GM21360 (cell line): ENCODE data around the gene LGALS9.
"Not testable (repeated sequence)": the region's sequence is repeated elsewhere in the genome, so short reads cannot be mapped to it uniquely, and the experiment has no call there.

Source experiments
- ATAC-seq: cut with Tn5 transposase; IDR thresholded peaks from one replicate; pipeline ENCODE4 v1.9.1; 2021; ENCODE audit warnings: mild to moderate bottlenecking, moderate library complexity; ENCODE audit not compliant: unreplicated experiment

The LGALS9 gene

DNA sequence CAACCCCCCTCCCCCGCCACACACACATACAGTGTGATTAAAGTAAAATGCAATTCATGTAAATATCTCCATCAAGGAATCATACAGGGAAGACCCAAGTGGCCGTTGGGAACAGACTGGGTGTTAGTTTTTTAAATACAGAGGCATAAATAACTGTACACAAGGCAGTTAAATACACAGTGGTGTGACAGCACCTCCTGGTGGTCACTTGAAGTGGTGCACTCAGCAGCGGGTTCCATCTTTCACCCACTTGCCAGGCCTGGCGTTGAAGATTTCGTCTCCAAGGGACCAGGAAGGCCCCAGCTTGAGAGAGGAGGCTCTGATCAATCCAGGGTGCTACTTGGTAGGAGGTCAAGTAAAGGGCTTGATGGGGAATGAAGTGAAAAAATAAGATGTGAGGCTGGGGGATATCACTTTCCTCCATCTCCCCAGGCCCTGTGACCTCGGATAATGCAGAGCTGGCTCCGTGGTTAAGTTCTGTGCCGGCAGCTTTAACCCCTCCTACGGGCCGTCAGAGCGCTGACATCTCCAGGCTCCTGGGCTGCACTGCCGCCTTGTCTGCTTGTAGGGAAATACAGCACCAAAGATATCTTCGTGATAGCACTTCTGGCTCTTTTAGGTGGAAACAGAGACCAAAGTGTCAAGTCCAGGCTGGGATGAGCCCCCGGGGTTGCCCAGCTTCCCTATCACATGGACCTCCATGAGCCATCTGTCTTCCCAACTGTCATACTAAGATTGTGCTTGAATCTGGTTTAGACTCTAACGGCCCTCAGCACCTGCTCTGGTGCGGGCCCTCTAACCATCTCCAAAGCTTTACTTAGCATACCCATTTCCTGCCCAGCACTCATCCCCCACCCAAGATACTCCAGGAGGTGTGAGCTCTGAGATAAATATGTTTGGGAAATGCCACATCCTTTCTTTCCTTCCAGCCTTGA lies 20.7 kb downstream of the LGALS9 start:
- no peak for ATAC-seq

DNA sequence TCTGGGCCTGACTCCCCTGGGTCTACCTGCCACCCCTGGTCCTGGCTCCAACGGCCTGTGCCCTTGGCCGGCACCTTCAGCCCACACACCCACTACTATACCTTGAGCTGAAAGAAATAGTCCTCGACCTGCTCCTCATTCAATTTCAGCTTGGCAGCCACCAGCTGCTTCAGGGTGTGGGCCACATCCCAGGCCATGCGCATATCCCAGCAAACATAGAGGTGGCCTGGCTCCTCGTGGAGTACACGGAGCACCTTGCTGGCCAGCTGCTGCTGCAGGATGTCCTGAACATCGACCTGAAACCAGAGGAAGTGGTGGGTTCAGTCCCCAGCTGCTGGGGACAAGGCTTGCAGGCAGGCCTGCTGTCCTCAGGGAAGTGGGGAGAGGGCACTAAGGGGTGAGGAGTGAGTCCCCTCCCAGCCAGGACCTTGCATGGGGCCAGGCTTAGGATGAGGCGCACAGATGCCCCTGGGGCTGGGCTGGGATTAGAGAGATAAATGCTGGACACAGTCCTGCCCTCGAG lies 22.5 kb downstream of the LGALS9 start:
- not testable (repeated sequence) for ATAC-seq

DNA sequence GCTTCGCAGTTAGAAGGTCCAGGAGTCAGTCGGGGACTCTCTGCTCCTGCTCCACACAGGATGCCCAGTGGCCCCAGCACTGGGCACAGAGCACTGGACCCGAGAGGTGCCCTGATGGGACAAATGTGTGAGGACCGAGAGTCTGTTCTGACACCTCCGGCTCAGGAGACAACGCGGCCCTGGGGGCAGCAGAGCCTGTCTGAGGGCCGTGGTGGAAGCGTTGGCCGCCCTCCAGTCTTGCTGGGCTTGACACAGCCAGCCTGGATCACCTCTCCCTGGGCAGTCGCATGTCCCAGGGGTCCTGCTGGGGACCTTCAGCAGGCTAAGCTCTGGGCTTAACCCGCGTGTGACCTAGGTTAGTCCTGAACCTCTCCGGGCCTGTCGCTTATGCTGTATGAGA lies 23.1 kb downstream of the LGALS9 start:
- no peak for ATAC-seq

DNA sequence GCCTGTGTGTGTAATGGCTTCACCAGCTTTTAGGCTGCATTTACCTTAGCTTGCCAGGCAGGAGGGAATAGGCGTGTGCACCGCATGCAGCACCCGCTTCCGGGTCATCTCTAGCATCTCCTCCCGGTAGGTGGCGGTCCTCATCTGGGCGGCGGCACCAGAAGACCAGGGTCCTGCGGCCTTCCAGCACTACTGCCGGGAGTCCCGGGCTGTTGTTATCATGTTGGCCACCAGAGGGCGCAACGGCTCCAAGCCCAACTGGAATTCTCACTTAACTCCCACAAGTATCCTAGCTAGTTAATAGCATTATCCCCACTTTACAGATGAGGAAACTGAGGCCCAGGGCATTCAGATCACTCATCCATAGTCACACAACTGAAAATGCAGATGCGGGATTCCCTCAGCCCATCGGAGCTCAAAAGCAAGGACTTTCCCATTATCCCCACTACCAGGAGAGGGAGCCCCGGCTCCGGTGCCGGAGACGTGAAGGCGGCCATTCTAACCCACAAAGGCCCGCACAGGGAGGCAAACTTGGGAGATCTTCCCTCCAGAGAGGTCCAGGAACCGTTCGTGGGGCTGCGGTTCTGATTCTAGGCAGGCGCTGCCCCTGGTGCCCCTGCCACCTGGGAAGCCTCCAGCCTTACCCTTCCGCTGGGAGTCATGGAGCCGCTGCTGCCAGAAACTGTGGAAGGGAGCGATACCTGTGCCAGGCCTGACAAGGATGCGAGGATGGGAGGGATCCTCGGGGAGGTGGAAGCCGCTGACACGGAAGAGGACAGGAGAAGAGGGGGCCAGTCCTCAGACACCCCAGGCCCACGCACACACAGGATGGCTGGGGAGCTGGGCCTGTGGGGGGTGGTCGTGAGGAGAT lies 23.9 kb downstream of the LGALS9 start:
- peak; percentile 71 for ATAC-seq

- not testable (repeated sequence) for ATAC-seq
These were observed 24.6 kb downstream of the LGALS9 start for GRCh38 chr17:27655525-27656111.

- ATAC-seq: not testable (repeated sequence)
These were observed 25.6 kb downstream of the LGALS9 start for GRCh38 chr17:27656620-27657019.

- ATAC-seq: no peak
These were observed 26.6 kb downstream of the LGALS9 start for GRCh38 chr17:27657620-27658019.

DNA sequence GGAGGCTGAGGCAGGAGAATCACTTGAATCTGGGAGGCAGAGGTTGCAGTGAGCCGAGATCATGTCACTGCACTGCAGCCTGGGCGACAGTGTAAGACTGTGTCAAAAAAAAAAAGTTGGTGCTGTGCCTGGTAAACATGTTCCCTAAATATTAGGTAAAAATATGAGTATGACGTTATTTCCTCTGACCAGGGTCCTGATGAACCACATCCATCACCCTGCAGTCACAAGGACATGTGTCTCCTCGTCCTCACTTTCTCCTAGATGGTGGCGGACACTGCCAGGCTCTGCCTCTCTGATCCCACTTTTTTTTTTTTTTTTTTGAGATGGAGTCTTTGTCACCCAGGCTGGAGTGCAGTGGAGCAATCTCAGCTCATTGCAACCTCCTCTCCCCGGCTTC lies 28.7 kb downstream of the LGALS9 start:
- ATAC-seq: no peak

DNA sequence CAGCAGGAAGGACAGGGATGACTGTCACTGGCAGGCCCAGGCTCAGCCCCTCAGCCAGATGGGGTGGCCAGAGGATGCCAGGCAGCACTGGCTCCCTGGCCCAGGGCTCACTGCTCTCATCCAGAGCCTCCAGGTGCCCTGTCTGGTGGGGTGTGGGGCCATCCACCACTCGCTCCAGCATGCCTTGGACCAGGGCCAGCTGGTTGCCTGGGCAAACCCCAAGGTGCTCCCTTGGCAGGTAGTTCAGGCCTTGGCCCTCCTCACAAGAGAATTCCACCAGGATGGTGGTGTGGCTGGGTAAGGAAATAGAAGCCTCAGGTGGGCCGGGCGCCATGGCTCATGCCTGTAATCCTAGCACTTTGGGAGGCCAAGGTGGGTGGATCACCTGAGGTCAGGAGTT lies 29.4 kb downstream of the LGALS9 start:
- no peak for ATAC-seq

- no peak for ATAC-seq
These were observed 33.1 kb downstream of the LGALS9 start for GRCh38 chr17:27663936-27664605.

DNA sequence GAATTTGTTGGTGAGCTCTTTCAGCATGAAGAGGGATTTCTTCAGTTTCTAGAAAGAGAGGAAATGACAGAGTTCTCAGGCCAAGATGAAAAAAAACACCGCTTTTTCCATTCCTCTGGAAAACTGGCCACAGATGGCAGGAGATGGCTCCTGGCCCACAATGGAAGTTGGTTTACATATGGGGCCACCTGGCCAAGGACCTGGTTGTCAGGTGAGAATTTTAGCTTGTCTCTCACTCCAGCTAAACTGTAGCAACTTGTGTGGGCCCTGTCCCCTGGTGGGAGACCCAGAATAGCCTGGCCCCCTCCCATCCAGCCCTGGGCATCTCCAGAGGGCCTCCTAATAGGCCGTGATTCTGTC lies 33.6 kb downstream of the LGALS9 start:
- no peak for ATAC-seq

DNA sequence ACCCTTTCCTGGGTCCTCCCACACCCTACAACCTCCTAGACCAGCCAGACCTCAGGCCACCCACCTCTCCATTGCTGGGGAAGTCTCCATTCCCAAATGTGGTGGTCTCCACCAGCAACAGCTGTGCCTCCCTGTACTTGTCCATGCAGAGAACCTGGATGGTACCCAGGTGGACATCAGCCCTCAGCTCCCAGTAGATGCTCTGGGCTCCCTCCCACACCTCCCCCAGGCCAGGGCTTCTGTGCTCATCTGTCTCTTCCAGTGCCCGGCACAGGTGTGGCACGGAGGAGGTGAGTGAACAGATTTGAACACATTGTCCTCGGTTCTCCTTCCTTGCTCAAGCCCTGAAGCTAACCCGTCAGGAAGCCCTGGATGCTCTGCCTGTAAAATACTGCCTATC lies 34.6 kb downstream of the LGALS9 start:
- ATAC-seq: no peak

DNA sequence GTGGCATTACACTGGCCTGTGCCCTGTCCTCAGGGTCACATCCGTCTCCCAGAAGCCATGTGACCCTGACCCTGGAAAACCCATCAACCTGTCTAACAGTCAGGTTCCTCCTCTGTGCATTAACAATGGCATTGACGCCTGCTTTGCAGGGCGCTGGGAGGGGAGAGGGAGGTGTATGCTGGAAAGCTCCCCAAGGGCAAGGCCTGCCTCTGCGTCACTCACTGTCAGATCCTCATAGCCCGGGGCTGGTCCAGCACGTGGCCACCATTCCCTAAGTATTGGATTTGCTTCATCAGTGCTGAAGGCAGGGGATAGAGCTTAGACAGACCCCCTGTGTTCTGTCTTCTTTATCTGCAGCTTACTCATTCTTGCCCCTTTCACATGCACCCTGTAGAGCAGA lies 35.3 kb downstream of the LGALS9 start:
- not testable (repeated sequence) for ATAC-seq

DNA sequence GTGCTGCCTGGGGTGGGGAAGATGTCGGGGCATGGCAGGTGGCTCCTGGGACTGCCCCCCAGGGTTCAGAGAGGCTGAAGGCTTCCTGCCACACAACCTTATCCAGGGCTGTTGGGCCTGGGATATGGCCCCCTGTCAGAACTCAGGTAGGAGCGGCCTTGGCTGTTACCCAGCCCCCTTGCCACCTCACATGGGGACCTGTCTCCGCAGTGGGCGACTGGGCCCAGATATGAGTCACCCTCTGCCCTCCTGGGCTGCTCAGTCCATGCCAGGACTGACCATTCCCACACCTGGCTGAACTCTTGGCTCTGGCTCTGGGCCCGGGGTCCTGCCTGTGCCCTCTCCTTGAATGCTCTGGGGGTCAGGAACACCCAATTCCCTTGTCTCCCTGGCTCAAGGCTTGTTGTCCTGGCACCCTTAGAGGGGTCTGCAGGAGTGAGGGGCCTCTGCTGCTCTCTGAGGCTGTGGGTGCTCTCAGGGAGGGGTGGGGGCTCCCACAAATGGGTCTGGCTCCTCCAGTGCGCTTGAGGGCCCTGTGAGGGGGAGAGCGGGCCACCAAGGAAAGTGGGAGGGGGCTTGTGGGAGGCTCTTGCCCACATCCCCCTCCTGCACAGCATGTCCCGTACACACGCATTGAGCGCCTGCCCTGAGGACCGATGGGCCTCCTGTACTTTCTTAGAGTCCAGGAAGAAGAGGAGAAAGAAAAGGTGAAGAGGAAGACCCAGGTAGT lies 36.0 kb downstream of the LGALS9 start:
- ATAC-seq: no peak

DNA sequence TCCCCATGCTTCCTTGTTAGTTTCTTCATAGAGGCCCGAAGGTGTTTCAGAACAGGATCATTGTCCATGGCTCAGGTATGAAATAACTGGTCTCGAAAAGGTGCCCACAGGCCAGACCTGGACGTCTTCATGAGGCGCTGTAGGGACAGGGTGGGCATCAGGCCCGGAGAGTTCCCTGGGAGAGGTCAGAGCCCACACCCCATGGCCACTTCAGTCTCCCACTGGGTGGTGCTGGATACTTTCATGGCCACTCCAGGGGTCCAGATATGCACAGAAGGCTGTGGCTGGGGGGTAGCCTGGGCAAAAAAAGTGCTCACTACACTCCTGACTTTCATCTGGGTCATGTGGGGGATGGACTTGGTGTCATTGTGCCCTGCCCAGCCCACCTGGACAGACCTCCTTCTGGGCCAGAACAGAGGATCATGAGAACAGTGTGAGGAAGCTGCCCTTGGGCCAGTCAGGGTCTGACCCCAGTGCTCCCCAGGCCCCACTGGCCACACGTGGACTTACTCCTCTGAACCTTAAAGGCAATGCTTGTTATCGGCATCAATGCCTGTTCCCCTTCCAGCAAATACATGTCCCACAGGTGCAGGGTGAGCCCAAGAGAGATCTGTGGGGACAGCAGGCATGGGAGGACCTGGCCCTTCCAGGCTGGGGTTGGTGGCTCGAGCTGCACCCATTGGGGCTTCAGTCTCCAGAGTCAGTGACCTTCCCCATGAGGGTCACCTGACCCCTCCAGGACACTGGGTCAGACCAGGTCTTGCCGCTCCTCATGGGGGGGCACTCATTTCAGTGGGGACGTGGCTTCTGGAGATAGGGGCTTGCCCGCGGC lies 36.9 kb downstream of the LGALS9 start:
- ATAC-seq: no peak

GRCh38 chr17:27668488-27668823 lies 37.5 kb downstream of the LGALS9 start:
- ATAC-seq: no peak

GRCh38 chr17:27669136-27669535 lies 38.1 kb downstream of the LGALS9 start:
- no peak for ATAC-seq

GRCh38 chr17:27669850-27670249 lies 38.9 kb downstream of the LGALS9 start:
- no peak for ATAC-seq
